Measurements from ENCODE around the gene MT4.

DNA sequence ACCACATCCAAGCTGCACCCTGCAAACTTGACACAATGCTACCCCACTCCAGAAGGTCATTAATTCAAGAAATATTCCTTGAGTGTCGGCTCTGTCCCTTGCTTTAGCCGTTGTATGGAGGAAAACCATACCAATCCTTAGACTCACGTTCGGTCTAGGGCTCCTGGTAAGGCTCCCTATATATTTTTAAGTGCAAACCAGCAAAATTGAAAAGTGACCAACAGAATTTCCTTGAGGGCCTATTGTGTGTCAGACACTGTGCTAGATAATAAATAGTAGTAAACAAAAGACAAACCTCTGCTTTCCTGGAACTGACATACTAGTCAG, 44.7 kb upstream of the MT4 start:
- TF ChIP-seq, protein P1, sequence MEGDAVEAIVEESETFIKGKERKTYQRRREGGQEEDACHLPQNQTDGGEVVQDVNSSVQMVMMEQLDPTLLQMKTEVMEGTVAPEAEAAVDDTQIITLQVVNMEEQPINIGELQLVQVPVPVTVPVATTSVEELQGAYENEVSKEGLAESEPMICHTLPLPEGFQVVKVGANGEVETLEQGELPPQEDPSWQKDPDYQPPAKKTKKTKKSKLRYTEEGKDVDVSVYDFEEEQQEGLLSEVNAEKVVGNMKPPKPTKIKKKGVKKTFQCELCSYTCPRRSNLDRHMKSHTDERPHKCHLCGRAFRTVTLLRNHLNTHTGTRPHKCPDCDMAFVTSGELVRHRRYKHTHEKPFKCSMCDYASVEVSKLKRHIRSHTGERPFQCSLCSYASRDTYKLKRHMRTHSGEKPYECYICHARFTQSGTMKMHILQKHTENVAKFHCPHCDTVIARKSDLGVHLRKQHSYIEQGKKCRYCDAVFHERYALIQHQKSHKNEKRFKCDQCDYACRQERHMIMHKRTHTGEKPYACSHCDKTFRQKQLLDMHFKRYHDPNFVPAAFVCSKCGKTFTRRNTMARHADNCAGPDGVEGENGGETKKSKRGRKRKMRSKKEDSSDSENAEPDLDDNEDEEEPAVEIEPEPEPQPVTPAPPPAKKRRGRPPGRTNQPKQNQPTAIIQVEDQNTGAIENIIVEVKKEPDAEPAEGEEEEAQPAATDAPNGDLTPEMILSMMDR (IDR thresholded peaks at IDR 0.05; ENCODE audit: extremely low read depth in 1 of 2, insufficient read depth in 1 of 2, low read depth in 1 of 2, low read length in 2 of 2) = no peak
- TF ChIP-seq POLR2AphosphoS5 (IDR thresholded peaks at IDR 0.05; ENCODE audit: insufficient read depth, low read depth, low read length) (no peak), POLR2A (IDR thresholded peaks at IDR 0.05; ENCODE audit: low read depth, low read length) (no peak), EZH2 (IDR thresholded peaks at IDR 0.05; ENCODE audit: borderline replicate concordance, low read depth, low read length, severe bottlenecking) (no peak), JUN (IDR thresholded peaks at IDR 0.05; ENCODE audit: borderline replicate concordance, insufficient read depth, insufficient read length, low read depth) (no peak), MYC (IDR thresholded peaks at IDR 0.05; ENCODE audit: low read depth, low read length) (no peak), FOS (IDR thresholded peaks at IDR 0.05; ENCODE audit: borderline replicate concordance, insufficient read depth, low read length) (no peak)
- TF ChIP-seq, protein P2, sequence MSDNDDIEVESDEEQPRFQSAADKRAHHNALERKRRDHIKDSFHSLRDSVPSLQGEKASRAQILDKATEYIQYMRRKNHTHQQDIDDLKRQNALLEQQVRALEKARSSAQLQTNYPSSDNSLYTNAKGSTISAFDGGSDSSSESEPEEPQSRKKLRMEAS (IDR thresholded peaks at IDR 0.05; ENCODE audit: insufficient read depth, insufficient read length) = no peak

All from endothelial cell of umbilical vein (primary cell).